HG03565 (cell line): ENCODE data around the gene RRM2.
"Not testable (repeated sequence)": the region's sequence is repeated elsewhere in the genome, so short reads cannot be mapped to it uniquely, and the experiment has no call there.

Source experiments
- ATAC-seq: cut with Tn5 transposase; IDR thresholded peaks from one replicate; pipeline ENCODE4 v1.9.1; 2021; ENCODE audit warnings: mild to moderate bottlenecking, moderate library complexity; ENCODE audit not compliant: unreplicated experiment

RRM2 gene

DNA sequence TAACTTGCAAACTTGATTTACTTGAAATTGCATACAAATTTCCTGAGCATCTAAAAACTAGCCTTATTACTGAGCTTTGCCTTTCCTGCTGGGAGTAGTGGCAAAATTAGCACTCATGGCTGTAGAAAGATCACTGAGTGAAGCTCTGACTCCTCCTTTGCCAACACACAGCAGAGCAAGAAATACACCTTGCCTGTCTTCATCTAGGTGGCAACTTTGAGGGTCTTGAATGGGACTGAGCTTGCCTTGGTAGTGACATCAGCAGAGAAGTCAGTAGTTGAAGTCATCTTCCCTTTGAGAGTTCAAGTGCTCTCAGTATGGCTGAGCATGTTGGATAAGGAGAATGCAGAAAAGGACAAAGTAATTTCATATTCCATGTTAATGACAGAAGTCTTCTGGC lies 5.9 kb downstream of the RRM2 start:
- ATAC-seq = no peak

- ATAC-seq = no peak
These were observed 7.0 kb downstream of the RRM2 start for GRCh38 chr2:10129490-10129889.

- ATAC-seq = no peak
These were observed 9.6 kb downstream of the RRM2 start for GRCh38 chr2:10132043-10132575.

DNA sequence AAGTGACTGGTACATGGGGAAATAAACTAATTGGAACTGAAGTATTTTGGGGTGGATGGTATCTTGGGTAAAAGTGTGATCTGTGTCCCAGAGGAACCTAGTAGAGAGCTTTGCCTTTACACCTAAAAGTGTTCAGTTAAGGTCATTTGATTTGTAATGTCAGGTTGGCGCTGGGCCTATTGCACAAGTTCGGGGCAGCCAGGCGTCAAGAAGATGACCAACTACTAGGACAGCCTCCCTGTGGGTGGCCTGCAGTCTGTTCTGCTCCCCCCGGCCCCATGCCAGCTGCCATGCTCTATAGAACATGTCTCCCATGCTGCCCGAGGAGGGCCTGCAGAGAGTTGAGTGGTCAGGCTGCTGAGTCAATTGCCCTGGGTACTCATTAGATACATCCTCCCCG lies 10.1 kb downstream of the RRM2 start:
- ATAC-seq = no peak

DNA sequence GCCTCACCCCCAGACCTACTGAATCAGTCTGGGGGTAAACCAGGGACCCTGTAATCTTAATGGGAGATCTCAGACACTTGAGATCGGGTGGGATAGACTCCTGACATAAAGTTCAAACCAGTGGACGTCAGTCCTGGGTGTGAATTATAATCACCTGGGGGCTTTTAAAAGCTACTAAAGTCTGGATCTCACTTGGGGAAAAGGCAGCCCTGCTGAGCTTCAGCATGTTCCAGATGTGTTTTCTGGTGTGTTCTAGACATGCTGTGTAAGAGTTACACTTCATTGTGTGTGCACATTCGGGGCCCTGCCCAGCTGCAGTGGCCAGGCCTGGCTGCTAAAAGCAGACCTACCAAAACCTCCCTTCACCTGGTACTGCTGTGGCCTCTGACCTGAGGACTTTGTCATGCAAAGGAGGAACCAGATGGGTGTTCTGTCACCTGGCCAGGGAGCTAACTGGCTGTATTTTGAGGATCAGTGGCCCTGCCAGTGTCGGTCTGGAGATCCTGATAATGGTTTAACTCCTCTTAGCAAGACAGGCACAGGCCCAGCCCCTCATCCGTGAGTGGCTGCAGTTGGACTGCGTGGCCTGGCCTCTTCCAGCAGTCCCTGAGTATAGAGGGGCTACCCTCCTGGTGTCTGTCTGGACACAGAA lies 10.6 kb downstream of the RRM2 start:
- no peak for ATAC-seq

- no peak for ATAC-seq
These were observed 13.0 kb downstream of the RRM2 start for GRCh38 chr2:10135296-10136089.

GRCh38 chr2:10136101-10136934 lies 13.8 kb downstream of the RRM2 start:
- no peak for ATAC-seq

DNA sequence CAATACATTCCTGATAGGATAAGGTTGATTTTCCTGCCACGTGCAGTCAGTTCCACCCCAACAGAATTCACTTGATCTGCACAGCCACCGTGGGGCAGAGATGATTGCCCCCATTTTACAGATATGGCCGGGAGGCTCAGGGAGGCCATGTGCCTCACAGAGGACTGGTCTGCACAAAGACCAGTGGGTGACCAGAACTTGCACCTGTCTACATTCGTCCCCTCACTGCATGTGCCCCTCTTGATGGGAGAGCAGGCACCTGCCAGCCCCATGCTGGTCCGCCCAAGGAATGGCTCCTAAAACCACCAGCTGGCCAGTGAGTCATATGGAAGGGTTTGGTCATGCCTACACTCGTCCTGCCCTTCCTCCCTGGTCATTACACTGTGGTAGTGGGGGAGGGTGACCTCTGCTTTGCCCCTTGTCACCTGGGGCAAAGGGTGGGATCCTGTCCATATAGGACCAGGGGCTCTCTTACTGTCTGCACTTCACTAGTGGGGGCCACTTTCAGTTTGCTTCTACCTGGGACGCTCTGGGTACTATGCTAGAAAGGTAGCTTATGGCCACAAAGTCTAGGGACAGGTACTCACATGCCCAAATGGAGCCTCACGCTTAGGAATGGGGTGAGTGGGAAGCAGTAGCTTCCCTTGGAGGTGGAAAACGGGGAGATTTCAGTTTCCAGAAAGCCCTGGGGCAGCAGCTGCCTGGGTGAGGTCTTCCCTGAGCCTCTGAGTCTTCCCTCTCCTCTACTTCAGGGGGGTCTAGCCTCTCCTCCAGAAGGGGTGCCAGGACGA lies 14.7 kb downstream of the RRM2 start:
- ATAC-seq = no peak

DNA sequence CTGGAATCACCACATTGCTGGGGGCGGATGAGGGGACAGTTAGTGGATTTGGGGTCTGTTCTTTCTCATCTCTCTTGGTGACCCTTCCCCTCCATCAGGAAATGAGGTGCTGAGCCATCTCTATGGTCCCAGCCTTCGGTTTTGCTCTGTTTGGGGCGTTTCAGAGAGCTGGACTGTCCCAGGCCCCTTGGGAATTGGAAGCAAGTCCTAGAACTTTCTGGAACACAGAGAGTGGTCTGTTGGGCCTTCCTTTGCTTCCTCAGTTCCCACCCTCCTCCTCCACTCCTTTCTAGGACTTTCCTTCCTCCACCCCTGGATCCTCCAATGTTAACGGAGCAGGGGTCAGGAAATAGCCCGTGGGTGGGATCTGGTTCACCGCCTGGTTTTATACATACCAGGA lies 17.0 kb downstream of the RRM2 start:
- no peak for ATAC-seq

DNA sequence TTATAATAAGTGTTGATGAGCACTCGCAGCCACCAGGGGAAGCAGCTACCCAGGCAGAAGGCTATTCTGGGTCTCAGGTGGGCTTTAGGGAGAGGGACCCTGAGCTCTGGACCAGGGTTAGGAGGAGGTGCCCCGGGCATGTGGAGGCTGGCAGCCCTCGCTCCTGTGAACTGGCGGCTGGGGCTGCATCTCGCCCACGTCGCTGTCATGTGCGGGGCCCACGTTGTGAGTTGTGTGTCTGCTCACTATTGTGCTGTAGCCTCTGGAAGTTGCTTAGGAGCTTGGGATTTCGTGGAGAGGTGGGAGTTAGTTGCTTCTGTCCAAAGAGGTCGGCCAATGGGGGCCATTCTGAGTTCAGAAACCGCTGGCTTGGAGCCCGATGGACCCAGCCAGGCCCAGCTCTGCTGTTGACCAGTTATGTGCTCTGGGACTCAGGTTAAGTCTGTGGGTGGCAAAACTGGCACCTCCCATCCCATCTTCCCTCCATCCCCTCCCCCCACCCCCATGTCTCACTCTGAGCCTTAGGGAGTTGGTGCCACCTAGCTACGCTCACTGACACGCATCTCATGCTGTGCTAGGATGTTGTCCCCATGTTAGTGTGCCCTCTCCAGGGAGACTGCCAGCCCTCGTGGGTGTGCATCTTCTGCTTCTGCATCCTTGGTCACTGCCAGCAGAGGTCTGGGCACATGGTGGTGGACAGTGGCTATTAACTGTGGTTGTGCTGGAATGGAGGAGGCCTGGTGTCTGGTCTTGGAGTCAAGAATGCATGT lies 18.5 kb downstream of the RRM2 start:
- no peak for ATAC-seq

DNA sequence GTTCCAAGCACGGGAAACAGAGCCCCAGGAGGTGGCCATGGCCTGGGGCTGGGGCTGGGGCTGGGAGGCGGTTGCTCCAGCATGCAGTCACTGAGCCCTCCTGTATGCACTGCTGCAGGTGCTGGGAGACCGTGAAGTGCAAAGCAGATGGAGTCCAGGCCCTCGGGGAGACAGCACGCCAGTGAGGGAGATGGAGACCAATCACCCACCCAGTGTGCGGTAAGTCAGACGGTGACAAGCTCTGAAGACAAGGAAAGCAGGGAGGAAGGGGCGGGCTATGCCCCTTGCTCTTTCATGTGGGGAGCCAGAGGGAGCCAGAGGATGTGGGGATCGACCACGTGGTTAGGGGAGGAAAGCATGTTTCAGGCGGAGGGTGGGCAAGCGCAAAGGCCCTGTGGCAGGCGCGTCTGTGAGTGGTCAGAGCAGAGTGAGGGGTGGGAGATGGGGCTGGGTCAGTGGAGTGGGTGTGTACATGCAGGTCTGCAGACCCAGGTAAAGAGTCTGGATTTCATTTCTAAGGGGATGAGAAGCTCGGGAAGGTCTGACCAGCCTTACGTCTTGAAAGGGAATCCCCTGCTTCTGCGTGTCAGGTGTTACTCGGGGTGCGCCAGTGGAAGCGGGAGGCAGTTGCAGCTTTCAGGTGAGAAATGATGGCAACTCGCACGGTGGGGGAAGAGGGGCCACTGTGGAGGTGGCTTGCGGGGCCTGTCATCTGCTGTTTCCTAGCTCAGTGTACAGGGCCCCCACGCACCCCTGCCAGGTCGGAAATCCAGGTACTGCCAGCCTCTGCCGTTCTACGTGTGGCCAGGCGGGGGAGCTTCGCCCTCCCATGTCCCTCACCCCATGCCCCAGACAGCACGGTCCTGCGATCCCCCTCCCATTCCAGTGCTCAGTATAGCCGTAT lies 19.4 kb downstream of the RRM2 start:
- ATAC-seq = no peak

- ATAC-seq = no peak
These were observed 20.1 kb downstream of the RRM2 start for GRCh38 chr2:10142640-10142965.

DNA sequence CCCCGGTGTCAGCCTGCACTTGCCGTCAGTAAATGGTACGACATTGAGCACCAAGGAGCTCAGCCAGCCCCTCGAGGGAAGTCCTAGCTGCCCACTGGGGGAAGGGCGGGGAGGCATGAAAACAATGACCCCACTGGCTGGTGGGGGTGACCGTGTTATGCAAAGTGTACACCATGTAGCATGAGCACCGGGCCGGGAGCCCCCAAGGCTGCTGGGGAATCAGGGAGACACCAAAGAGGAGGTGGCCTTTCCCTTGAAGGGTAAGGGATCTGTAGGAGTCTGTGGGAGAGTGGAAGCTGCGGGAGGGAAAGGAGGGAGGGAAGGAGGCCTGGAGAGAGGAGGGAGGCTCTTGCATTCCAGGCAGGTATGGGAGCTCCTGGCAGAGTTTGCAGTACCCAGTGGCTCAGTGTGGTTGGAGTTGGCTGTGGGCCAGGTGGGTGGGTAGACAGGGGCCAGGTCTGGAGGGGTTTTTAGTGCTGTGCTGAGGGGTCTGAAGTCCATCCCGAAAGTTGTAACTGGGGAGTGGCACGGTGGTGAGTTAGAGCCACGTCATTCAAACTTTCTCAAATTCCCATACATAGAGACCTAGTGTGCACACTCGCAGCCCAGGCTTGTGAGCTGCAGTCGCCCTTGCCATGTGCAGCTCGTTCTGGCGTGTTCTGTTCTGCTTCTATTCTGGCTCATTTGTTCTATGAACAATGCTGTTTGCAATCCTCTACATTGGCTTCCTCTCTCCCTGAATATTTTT lies 22.4 kb downstream of the RRM2 start:
- ATAC-seq = no peak

DNA sequence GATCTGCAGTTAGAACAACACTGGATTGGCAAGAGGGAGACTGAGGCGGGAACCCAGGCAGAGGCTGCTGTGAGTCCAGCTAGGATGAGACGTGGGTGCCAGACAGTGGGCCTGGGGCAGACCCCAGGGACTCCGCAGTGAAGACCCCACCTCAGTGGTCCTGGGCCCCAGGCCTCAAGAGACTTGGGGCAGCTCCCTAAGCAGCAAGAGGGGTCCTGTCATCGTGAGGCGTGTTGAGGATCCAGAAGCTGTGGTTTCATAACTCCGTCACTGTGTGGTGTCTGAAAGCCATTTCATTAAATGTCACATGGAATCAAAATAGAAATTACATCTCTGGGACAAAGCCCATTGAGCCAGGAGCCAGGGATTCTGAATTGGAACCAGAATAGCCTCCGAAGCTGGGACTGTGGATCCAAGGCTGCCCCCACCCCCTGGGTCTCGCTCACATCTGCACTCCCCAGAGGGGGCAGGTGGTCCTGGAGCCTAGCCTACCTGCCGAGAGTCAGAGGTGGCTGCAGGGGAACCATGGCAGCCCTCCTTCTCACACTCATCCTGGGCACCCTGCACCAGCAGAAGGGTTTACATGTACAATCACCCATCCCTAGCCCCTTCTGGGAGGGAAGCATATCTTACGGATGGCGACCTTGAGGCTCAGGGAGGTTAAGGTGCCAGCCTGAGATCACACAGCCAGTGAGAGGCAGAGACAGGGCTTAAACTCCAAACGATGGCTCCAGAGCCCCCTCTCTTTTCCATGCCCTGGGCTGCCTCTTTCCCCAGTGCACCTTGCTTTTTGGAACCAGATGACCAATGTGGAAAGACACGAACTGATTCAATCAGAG lies 23.2 kb downstream of the RRM2 start:
- no peak for ATAC-seq

- no peak for ATAC-seq
These were observed 23.9 kb downstream of the RRM2 start for GRCh38 chr2:10146366-10147005.

DNA sequence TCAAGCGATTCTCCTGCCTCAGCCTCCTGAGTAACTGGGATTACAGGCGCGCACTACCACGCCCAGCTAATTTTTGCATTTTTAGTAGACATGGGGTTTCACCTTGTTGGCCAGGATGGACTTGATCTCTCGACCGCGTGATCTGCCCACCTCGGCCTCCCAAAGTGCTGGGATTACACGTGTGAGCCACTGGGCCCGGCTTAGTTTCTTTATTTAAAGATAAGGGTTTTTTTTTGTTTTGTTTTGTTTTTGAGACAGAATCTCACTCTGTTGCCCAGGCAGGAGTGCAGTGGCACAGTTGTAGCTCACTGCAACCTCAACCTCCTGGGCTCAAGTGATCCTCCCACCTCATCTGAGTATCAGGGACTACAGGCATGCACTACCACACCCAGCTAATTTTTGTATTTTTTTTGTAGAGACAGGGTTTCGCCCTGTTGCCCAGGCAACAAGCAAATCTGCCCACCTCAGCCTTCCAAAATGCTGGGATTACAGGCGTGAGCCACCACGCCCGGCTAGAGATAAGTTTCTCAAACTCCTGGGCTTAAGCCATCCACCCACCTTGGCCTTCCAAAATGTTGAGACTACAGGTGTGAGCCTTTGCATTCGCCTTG lies 24.6 kb downstream of the RRM2 start:
- not testable (repeated sequence) for ATAC-seq

DNA sequence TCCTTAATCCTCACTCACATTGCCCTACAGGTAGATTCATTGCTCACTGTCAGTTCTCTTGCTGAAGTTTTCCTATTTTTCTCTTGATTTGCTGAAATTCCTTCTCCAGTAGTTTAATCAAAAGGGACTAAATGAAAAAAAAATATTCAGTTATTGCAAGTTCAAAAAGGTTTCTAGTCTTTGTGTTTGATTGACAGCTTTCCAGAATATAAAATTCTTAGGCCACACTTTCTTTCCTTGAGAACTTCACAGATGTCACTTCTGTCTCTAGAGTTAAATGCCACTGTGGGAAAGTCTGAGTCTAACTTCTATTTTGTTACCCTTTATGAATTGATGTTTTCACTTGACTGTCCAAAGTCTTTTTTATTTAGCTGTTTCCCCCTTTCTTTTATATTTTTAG lies 25.7 kb downstream of the RRM2 start:
- ATAC-seq = no peak
